NOMO-1 treated with dmso at 0.1 percent for 144 hours (cell line): ENCODE data around the gene DNAJC19.
"Not testable (repeated sequence)": the region's sequence is repeated elsewhere in the genome, so short reads cannot be mapped to it uniquely, and the experiment has no call there.

Experiments
- DNase-seq: peaks from one replicate; lab custom pipeline; 2025; ENCODE audit not compliant: unreplicated experiment; lab: John Stamatoyannopoulos, UW

DNAJC19 gene

GRCh38 chr3:180989291-180990163, at the start of gene DNAJC19:
Gene DNAJC19, minus strand, starts transcription at chr3:180989736. Its CDS starts 134 bp downstream, at chr3:180989602.
- DNase-seq = peak; percentile 99

GRCh38 chr3:181030948-181031347, 41.4 kb upstream of the DNAJC19 start:
- DNase-seq = no peak

- no peak for DNase-seq
Measured at GRCh38 chr3:181025204-181025603, 35.7 kb upstream of the DNAJC19 start.

- no peak for DNase-seq
Measured at GRCh38 chr3:181017690-181018089, 28.2 kb upstream of the DNAJC19 start.

- no peak for DNase-seq
Measured at GRCh38 chr3:181009225-181009624, 19.7 kb upstream of the DNAJC19 start.

GRCh38 chr3:181008796-181009195, 19.3 kb upstream of the DNAJC19 start:
- no peak for DNase-seq

GRCh38 chr3:181007262-181007661, 17.7 kb upstream of the DNAJC19 start:
- DNase-seq = no peak

GRCh38 chr3:181006541-181006940, 17.0 kb upstream of the DNAJC19 start:
- DNase-seq = no peak

GRCh38 chr3:181003469-181003868, 13.9 kb upstream of the DNAJC19 start:
- DNase-seq = not testable (repeated sequence)

- DNase-seq = not testable (repeated sequence)
Measured at GRCh38 chr3:181002331-181002730, 12.8 kb upstream of the DNAJC19 start.

GRCh38 chr3:180996415-180996932, 6.9 kb upstream of the DNAJC19 start:
- DNase-seq = no peak

- DNase-seq = peak; percentile 27
Measured at GRCh38 chr3:180990505-180990904, 969 bp upstream of the DNAJC19 start.

- DNase-seq = no peak
Measured at GRCh38 chr3:180987344-180987743, 2.2 kb downstream of the DNAJC19 start.

GRCh38 chr3:180986366-180986765, 3.2 kb downstream of the DNAJC19 start:
- DNase-seq = not testable (repeated sequence)

GRCh38 chr3:180983136-180983535, 6.4 kb downstream of the DNAJC19 start:
- no peak for DNase-seq

- no peak for DNase-seq
Measured at GRCh38 chr3:180981912-180982311, 7.6 kb downstream of the DNAJC19 start.

GRCh38 chr3:180980611-180981010, 8.9 kb downstream of the DNAJC19 start:
- DNase-seq = no peak

GRCh38 chr3:180979961-180980360, 9.6 kb downstream of the DNAJC19 start:
- DNase-seq = no peak

- DNase-seq = no peak
Measured at GRCh38 chr3:180977498-180977897, 12.0 kb downstream of the DNAJC19 start.

GRCh38 chr3:180974286-180974685, 15.2 kb downstream of the DNAJC19 start:
- no peak for DNase-seq

GRCh38 chr3:180973543-180973942, 16.0 kb downstream of the DNAJC19 start:
- DNase-seq = no peak

GRCh38 chr3:180970931-180971330, 18.6 kb downstream of the DNAJC19 start:
- no peak for DNase-seq
